HAP-1 (cell line): ENCODE data around the gene DIP2C.
"Not testable (repeated sequence)": the region's sequence is repeated elsewhere in the genome, so short reads cannot be mapped to it uniquely, and the experiment has no call there.

Experiments used
- DNase-seq, 2 experiments: peaks; one replicate each; pipeline ENCODE4 v3.0.0-alpha.2; 2016 to 2020; ENCODE audit warnings: low spot score in 2 of 2
- H3K27me3 ChIP-seq: fragments of 250-450 bp; sonication (Bioruptor Pico); 2 replicates; pipeline ENCODE4 v1.5.1; 2020; ENCODE audit warnings: low read depth, mild to moderate bottlenecking, moderate library complexity
- H3K36me3 ChIP-seq: fragments of 250-450 bp; sonication (Bioruptor Pico); replicated peaks from 2 replicates; pipeline ENCODE4 v1.5.1; 2020; ENCODE audit warnings: mild to moderate bottlenecking
- H3K4me1 ChIP-seq: fragments of 250-450 bp; sonication (Bioruptor Pico); 2 replicates; pipeline ENCODE4 v1.5.1; 2020; ENCODE audit warnings: mild to moderate bottlenecking
- H3K4me3 ChIP-seq: fragments of 250-450 bp; sonication (Bioruptor Pico); 2 replicates; pipeline ENCODE4 v1.5.1; 2020; ENCODE audit warnings: mild to moderate bottlenecking, moderate library complexity
- H3K9me3 ChIP-seq: fragments of 250-450 bp; sonication (Bioruptor Pico); 2 replicates; pipeline ENCODE4 v1.5.1; 2020; ENCODE audit warnings: mild to moderate bottlenecking, moderate library complexity
- in situ Hi-C: fragments of 300-500 bp; cut with MboI; formaldehyde crosslinking; loops from 3 replicates; pipeline ENCODE4 v1.14.3; 2020; ENCODE audit warnings: low sequenced_read_pairs, inconsistent platforms, mixed read lengths

DIP2C gene

DNA sequence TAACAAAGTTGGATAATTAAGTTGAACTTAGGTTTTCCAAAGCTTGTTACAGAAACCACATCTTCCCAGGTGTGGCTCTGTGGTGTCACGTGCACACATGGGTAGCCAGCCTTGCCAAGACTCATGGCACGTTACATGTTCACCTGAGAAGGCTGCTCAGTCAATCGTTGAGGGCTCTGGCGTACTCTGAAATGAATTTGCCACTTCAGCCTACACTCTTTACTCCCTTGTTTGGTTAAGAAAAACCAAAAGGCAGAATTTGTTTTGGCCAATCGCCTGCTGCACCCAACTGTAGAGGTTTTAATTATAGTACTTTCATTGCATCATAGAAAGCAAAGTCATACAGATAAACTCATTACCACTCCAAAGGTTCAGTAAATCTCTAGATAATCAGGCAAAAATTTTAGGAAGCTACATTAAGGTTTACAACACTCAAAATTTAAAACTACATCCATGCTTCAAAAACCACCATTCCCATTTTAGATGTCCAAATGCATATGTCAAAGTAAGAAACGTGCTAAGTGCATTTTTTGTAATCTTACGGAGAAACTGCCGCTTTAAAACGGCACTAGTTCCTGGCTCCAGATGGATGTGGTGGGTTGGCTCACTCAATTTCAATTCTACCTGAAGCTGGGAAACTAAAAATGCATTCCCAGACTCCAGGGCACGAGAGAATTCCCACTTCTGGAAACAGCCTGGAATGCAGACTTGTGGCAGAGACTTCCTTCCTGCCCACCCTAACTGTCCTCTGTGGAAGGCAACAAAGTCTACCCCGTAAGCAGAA is 88.4 kb downstream of the DIP2C start:
- no peak for DNase-seq
- Histone ChIP-seq H3K36me3 (no peaks in the 10 kb centered on the region), H3K27me3 (no peaks in the 10 kb centered on the region), H3K4me3 (no peak overlapping the region), H3K4me1 (no peaks in the 10 kb centered on the region), H3K9me3 (no peaks in the 10 kb centered on the region)
- in situ Hi-C loops = no loop called here

DNA sequence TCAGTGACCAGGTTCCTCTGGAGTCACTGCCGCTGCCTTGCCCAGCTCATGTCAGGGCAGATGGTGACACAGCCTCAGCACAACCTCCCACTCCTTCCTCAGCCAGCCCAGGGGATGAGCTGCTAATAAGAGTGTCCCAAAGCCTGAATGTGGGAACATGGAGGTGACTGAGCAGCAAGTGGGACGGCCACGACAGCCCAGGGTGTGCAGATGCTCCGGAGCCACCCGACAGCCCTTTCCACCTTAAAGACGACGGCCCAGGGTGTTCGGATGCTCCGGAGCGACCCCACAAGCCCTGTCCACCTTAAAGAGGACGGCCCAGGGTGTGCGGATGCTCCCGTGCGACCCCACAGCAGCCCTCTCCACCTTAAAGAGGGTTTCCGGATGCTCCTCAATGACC is 89.2 kb downstream of the DIP2C start:
- no peak overlapping the region for H3K4me3 ChIP-seq
- in situ Hi-C loops = no loop called here
- DNase-seq = no peak
- no peaks in the 10 kb centered on the region for H3K9me3 ChIP-seq
- no peaks in the 10 kb centered on the region for H3K4me1 ChIP-seq
- no peaks in the 10 kb centered on the region for H3K36me3 ChIP-seq
- H3K27me3 ChIP-seq = no peaks in the 10 kb centered on the region

DNA sequence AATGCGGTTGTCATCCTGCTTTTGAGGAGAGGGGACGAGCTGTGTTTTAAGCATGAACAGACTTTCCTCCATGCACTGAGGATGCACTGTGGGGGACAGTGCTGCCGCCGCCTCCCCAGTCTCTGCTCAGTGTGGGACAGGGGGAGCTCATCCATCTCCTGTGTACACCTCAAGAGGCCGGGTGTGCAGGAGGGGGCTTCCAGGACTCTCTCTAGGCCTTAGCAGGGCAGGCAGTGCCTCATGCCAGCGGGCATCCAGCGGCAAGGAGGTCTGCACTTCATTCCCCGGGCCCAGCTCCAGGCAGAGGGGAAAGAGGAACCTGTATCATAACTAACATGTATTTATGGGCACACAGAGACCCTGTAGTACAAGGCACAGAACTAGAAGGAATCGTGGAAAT is 89.7 kb downstream of the DIP2C start:
- H3K4me3 ChIP-seq = no peak overlapping the region
- H3K36me3 ChIP-seq = no peaks in the 10 kb centered on the region
- in situ Hi-C loops = no loop called here
- no peaks in the 10 kb centered on the region for H3K27me3 ChIP-seq
- H3K9me3 ChIP-seq = no peaks in the 10 kb centered on the region
- H3K4me1 ChIP-seq = no peaks in the 10 kb centered on the region
- DNase-seq = no peak

DNA sequence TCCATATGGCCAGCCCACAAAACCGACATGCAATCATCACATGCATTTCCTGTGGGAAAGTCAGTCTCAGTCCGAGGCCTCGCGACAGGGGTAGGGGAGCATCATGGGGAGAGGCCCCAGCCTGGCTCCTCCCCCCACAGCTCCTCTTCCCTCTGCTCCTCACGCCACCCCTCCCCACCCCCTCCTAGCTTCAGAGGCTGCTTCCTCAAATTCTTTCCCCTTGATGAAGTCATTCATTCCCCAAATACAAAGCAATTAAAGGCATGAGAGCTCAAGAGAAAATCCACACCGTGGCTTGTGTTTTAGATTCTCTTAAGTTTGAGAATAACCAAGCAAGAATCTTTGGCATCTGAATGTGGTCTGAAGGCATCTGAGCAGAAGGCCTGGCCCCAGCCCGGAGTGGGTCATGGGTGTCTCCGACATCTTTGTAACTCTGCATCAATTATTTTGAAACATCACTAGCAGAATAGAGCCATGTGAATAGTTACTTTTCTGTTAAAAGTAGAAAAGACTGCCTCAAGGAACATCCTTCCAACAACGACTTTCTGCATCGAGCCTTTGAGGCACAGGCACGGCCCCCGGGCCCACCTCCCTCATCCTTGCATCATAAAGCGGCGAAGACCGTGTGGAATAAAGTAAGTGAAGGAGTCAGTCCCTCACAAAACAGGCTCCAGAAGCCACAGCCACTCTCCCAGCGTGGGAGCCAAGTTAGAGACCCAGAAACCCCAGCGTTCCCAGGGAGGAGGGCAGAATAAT is 90.9 kb downstream of the DIP2C start:
- Histone ChIP-seq H3K4me1 (no peaks in the 10 kb centered on the region), H3K4me3 (no peak overlapping the region), H3K36me3 (no peaks in the 10 kb centered on the region), H3K9me3 (no peaks in the 10 kb centered on the region), H3K27me3 (no peaks in the 10 kb centered on the region)
- in situ Hi-C loops = no loop called here
- no peak for DNase-seq

DNA sequence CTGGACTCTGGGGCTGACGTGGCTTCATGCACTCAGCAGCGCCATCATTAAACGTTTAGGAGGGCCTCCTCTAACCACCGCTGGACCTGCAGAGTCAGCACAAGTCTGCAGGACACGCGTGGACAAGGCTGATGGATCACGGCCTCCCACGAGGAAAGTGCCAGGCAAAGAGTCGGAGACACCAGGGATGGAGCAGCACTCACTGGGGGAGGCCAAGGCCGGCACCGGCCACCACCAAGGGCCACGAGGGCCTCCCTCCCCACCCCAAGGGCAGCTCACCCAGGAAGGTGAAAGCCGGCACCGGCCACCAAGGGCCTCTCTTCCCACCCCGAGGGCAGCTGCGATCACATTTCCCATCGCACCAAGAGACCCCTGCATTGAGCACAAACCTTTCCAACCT is 91.5 kb downstream of the DIP2C start:
- Histone ChIP-seq H3K9me3 (no peaks in the 10 kb centered on the region), H3K36me3 (no peaks in the 10 kb centered on the region), H3K27me3 (no peaks in the 10 kb centered on the region), H3K4me1 (no peaks in the 10 kb centered on the region), H3K4me3 (no peak overlapping the region)
- in situ Hi-C loops = no loop called here
- DNase-seq = no peak

DNA sequence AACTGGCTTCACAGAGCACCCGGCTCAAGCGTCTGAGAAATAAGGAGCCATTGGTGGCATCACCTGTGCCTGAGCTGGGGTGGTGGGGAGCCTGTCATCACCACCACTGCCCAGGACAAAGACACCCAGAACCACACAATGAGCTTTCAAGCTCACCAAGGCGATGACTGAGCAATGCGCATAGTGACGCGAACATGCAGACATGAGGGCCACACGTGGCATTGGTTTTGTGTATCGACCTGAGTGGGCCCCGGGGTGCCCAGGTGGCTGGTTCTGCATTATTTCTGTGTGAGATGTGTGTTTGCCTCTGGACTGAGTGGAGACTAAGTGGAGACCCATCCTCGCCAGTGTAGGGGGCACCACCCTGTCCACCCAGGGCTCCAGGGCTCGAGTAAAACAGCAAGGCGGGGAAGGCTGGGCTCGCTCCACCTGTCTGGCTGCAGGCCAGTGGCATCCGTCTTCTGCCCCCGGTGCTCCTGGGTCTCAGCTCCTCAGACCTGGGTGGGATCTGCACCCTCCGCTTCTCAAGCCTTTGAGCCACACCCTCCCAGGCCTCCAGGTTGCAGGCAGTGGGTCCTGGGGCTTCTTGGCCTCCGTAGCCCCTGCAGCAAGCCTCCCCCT is 92.6 kb downstream of the DIP2C start:
- no peak overlapping the region for H3K4me3 ChIP-seq
- H3K27me3 ChIP-seq = no peaks in the 10 kb centered on the region
- H3K4me1 ChIP-seq = no peaks in the 10 kb centered on the region
- no peaks in the 10 kb centered on the region for H3K9me3 ChIP-seq
- in situ Hi-C loops = no loop called here
- no peak for DNase-seq
- H3K36me3 ChIP-seq = no peaks in the 10 kb centered on the region

DNA sequence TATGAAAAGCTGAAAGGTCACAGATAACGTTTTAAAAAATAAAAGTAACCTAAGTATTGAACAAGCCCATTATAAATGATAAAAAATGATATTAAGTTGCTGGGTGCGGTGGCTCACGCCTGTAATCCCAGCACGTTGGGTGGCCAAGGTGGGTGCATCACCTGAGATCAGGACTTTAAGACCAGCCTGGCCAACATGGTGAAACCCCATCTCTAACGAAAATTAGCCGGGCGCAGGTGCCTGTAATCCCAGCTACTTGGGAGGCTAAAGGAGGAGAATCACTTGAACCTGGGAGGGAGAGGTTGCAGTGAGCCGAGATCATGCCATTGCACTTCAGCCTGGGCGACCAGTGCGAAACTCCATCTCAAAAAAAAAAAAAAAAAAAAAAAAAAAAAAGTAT is 93.3 kb downstream of the DIP2C start:
- H3K27me3 ChIP-seq, H3K4me1 ChIP-seq, DNase-seq, H3K9me3 ChIP-seq, H3K4me3 ChIP-seq, H3K36me3 ChIP-seq, in situ Hi-C loops: not testable (repeated sequence)

DNA sequence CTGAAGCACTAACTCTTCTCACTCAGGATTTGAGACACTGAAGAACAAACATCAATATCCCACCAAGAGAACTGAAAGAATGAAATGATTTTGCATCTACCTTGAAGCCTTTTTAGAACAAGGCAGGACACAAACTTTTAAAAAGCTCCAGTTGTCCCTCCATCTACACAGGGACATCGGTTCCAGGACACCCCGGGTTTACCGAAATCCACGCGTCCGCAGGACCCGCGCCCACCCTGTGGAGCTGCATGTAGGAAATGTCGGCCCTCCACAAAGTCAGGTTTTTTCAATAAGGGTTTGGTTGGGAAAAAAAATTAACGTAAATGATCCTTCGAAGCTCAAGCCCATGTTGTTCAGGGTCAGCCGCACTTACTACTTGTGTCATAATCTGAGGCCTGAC is 94.0 kb downstream of the DIP2C start:
- Histone ChIP-seq H3K27me3 (no peaks in the 10 kb centered on the region), H3K4me3 (no peak overlapping the region), H3K9me3 (no peaks in the 10 kb centered on the region), H3K36me3 (no peaks in the 10 kb centered on the region), H3K4me1 (no peaks in the 10 kb centered on the region)
- in situ Hi-C loops = no loop called here
- no peak for DNase-seq

DNA sequence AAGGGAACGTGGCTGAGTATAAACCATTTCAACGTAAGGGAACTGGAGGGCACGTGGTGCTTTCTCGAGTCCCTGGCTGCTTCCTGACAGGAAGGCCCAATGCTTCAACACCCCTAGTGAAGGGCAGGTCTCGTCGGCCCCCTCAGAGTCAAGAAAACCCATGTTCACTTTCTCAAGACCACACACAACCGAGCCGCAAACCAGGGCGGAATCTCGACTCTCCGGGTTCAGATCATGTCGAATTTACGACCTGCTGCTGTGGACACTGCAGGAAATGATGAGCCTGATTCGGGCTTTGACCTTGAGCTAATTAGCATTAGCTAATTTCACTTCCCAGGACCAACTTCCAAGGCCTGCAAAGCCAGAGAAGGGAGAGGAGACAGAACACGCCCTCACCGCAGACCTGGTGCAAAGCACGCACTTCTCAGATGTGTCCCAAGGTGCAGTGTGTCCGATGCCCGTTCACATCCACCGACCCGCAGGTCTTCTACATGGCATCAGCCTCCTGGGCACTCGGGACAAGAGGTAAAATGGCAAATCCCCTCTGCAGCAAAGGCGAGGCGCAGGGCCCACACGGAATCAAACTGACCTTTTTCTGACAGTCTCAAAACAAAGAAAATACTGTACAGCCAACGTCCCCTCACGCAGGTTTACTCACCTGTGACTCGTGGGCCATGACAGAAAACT is 94.7 kb downstream of the DIP2C start:
- DNase-seq = no peak
- in situ Hi-C loops = no loop called here

DNA sequence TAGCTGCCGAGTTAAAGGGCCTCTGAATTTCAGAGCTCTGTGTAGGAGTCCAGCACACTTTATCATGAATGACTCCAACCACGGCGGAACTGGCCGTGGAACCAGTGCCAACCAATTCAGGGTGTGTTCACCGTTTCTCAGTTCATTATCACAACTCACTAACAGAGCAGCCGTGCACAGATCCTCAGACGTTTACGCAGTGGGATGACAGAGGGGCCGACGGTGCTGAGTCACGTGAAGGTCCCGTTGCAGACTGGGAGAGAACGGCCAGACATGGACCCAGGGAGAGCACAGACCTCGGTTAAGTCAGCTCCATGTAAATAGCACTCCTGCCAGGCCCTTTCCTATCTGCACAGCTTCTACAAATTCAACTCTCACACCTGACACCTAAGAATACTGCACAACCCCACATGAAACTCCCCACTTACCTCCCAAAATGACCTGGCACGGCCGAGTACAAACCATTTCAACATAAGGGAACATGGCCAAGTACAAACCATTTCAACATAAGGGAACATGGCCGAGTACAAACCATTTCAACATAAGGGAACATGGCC is 95.5 kb downstream of the DIP2C start:
- no peak overlapping the region for H3K4me3 ChIP-seq
- no peaks in the 10 kb centered on the region for H3K4me1 ChIP-seq
- H3K27me3 ChIP-seq = no peaks in the 10 kb centered on the region
- DNase-seq = no peak
- H3K9me3 ChIP-seq = no peaks in the 10 kb centered on the region
- in situ Hi-C loops = no loop called here
- no peaks in the 10 kb centered on the region for H3K36me3 ChIP-seq

More for the DNA sequence above, 94.7 kb downstream of the DIP2C start:
- no peaks in the 10 kb centered on the region for H3K36me3 ChIP-seq
- no peaks in the 10 kb centered on the region for H3K9me3 ChIP-seq
- H3K27me3 ChIP-seq = no peaks in the 10 kb centered on the region
- no peaks in the 10 kb centered on the region for H3K4me1 ChIP-seq
- H3K4me3 ChIP-seq = no peak overlapping the region

DNA sequence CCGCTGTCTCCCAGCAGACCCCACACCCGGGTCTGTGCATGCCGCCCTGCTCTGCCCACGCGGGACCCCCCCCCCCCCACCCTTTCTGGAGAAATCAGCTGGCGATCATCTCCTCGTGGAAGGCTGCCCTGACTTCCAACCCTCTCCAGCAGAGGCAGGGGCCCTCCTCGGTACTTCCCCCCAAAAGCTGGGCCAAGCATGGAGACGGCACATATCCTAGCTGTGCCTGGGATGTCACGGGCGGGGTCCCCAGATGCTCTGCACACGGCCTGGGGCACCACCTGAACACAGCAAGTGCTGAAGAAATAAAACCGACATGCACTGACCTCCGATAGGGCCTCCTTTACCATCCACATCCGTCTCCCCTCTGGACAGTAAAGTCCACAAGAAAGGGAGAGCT is 96.0 kb downstream of the DIP2C start:
- in situ Hi-C loops = no loop called here

DNA sequence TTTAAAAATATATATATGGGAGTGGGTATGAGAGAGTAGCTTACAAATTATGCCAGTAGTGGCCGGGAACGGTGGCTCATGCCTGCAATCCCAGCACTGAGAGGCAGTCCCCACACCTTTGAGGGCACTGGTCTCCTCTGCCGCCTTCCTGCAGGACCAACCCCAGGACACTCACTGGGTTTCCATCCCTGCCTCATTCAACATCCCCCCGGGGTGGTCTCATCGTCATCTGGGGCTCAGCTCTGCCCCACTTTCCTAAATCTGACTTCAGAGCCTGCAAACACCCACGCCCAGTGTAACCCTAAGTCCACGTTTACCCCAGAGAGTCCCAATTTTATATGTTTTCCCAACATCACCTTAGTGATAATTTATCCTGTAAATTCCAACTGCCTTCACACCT is 96.5 kb downstream of the DIP2C start:
- H3K4me3 ChIP-seq = no peak overlapping the region
- in situ Hi-C loops = no loop called here
- no peaks in the 10 kb centered on the region for H3K9me3 ChIP-seq
- no peaks in the 10 kb centered on the region for H3K27me3 ChIP-seq
- H3K36me3 ChIP-seq = no peaks in the 10 kb centered on the region
- H3K4me1 ChIP-seq = no peaks in the 10 kb centered on the region
- no peak for DNase-seq

More for the DNA sequence above, 96.0 kb downstream of the DIP2C start:
- Histone ChIP-seq H3K36me3 (no peaks in the 10 kb centered on the region), H3K27me3 (no peaks in the 10 kb centered on the region), H3K4me3 (no peak overlapping the region), H3K4me1 (no peaks in the 10 kb centered on the region), H3K9me3 (no peaks in the 10 kb centered on the region)
- no peak for DNase-seq

DNA sequence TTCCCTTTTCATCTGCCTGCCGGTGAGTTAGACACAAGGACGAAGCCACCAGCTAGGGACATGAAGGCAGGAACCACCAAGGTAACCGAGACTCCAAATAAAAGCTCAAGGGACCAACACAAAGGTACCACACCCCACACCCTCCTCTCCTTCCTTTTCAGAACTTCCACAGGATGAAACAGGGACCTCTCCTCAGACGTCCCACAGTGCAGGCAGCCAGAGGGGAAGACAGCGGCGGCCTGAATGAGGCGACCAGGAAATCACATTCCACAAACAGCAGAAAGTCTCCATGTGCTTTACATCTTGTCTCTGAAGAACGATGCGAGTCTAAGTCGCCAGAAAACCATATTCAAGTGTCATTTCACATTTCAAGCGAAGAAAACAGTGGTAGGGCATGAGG is 97.8 kb downstream of the DIP2C start:
- Histone ChIP-seq H3K27me3 (no peaks in the 10 kb centered on the region), H3K36me3 (no peaks in the 10 kb centered on the region), H3K4me1 (no peaks in the 10 kb centered on the region), H3K4me3 (no peak overlapping the region), H3K9me3 (no peaks in the 10 kb centered on the region)
- DNase-seq = no peak
- in situ Hi-C loops = no loop called here
